Endothelial cell of coronary artery (primary cell): ENCODE results near the gene AGBL1. TPM values are rescaled to one million over a fixed set of nuclear protein-coding genes. Genes with fewer than 3 reads are reported as not detected.

Experiments
- total RNA-seq: library from RNA; depleted of rRNA; stranded (reverse); fragments of >200 nt; gene quantifications from 2 replicates; pipeline ENCODE4 v1.2.3, GENCODE V29; 2014

Gene AGBL1
- total RNA-seq = not detected in 2 replicates

DNA sequence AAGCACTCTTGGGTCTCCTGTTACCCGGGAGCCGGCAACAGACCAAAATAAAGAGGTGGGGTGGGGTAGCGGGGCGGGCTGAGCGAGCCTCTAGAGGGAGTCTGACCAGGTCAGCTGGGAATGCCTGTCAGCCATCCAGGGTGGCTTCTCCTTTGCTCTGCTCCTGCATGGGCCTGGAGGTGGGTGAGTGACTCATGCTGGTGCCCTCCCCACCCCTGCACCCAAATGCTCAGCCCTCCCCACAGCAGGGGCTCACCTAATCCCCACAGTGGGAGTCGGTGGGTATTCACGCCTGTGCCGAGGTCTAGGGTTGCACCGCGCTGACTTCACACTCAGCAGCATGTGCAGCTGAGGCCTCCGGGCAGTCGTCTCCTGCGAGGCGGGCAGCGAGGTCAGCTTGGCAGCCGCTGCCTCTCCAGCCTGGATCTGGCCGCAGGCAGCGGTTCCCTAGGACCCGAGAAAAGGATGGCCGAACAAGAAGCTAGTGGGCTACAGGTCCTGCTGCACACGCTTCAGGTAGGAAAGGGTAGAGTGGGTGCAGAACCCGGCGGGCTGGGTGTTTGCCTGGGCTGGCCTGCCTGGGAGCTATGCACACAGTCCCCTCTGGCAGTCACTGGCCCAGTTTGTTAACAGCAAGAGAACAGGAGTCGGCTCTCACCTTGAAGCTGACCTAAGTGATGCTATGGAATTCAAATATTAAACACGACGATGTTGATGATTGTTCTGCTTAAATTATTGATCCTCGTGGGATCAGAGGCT, at the start of gene AGBL1:
Gene AGBL1 (plus strand): TSS at position 364 of the 759 bp plus-strand sequence.

